Measurements from ENCODE around the gene ILF2. TPM values are rescaled to one million over a fixed set of nuclear protein-coding genes. Genes with fewer than 3 reads are reported as not detected.
A peak's percentile ranks its signal among the peaks of the same experiment; 100 is the strongest.

The ILF2 gene
- total RNA-seq, 1 donor from 2014 or later, result 85.4 TPM

GRCh38 chr1:153633161-153633753 is 37.5 kb downstream of the ILF2 start:
- H3K27me3 ChIP-seq, result no peaks in the 10 kb centered on the region
- TF ChIP-seq POLR2A (IDR thresholded peaks at IDR 0.05) (no peak), POLR2AphosphoS5 (IDR thresholded peaks at IDR 0.05; ENCODE audit: insufficient read depth in 1 of 2, low read depth in 1 of 2) (no peak)
- TF ChIP-seq, protein P1, sequence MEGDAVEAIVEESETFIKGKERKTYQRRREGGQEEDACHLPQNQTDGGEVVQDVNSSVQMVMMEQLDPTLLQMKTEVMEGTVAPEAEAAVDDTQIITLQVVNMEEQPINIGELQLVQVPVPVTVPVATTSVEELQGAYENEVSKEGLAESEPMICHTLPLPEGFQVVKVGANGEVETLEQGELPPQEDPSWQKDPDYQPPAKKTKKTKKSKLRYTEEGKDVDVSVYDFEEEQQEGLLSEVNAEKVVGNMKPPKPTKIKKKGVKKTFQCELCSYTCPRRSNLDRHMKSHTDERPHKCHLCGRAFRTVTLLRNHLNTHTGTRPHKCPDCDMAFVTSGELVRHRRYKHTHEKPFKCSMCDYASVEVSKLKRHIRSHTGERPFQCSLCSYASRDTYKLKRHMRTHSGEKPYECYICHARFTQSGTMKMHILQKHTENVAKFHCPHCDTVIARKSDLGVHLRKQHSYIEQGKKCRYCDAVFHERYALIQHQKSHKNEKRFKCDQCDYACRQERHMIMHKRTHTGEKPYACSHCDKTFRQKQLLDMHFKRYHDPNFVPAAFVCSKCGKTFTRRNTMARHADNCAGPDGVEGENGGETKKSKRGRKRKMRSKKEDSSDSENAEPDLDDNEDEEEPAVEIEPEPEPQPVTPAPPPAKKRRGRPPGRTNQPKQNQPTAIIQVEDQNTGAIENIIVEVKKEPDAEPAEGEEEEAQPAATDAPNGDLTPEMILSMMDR (IDR thresholded peaks at IDR 0.05), result peak in 1 of 3 experiments; percentile 11
- no peaks in the 10 kb centered on the region for H3K9me3 ChIP-seq
- H3K36me3 ChIP-seq, result peaks cover 0 to 22% of the 10 kb centered on the region in 2 donors
- intact Hi-C loops (cut with DNase I), result no loop called here
- H3K4me3 ChIP-seq, result peak overlapping the region; percentile 91 to 95
- DNase-seq (ENCODE audit: extremely low spot score in 2 of 2), result no peak
- H3K4me1 ChIP-seq, result peaks cover 46% of the 10 kb centered on the region
- H3K27ac ChIP-seq, result peak overlapping the region; percentile 100

GRCh38 chr1:153631047-153632022 is 39.5 kb downstream of the ILF2 start:
- H3K27me3 ChIP-seq, result no peaks in the 10 kb centered on the region
- H3K27ac ChIP-seq, result no peak overlapping the region
- H3K36me3 ChIP-seq, result peaks cover 0 to 4% of the 10 kb centered on the region in 2 donors
- H3K4me1 ChIP-seq, result peaks cover 48% of the 10 kb centered on the region
- H3K9me3 ChIP-seq, result no peaks in the 10 kb centered on the region
- no peak for DNase-seq (ENCODE audit: extremely low spot score in 2 of 2)
- intact Hi-C loops (cut with DNase I), result no loop called here
- no peak overlapping the region for H3K4me3 ChIP-seq
- TF ChIP-seq POLR2AphosphoS5 (IDR thresholded peaks at IDR 0.05; ENCODE audit: insufficient read depth in 1 of 2, low read depth in 1 of 2) (no peak), POLR2A (IDR thresholded peaks at IDR 0.05) (no peak)
- TF ChIP-seq, protein P1 (IDR thresholded peaks at IDR 0.05), result no peak

DNA sequence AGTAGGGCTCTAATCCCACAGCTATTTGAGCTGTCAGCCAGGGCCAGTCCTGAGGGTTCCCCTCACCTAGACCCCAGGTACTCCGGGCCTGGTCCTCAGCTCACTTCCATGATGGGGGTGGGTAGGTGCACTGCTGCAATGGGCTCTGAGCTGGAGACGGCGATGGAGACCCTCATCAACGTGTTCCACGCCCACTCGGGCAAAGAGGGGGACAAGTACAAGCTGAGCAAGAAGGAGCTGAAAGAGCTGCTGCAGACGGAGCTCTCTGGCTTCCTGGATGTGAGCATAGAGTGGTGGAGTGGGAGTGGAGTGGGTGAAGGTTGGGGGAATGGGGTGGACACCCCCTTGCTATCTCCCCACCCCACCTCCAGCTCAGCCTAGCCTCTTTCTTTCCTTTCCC is 40.4 kb downstream of the ILF2 start:
- DNase-seq (ENCODE audit: extremely low spot score in 2 of 2), result no peak
- intact Hi-C loops (cut with DNase I), result no loop called here
- peak overlapping the region; percentile 48 for H3K27ac ChIP-seq
- no peaks in the 10 kb centered on the region for H3K27me3 ChIP-seq
- no peak overlapping the region for H3K4me3 ChIP-seq
- H3K36me3 ChIP-seq, result no peaks in the 10 kb centered on the region
- TF ChIP-seq POLR2A (IDR thresholded peaks at IDR 0.05) (no peak), POLR2AphosphoS5 (IDR thresholded peaks at IDR 0.05; ENCODE audit: insufficient read depth in 1 of 2, low read depth in 1 of 2) (no peak)
- TF ChIP-seq, protein P1 (IDR thresholded peaks at IDR 0.05), result no peak
- peaks cover 47% of the 10 kb centered on the region for H3K4me1 ChIP-seq
- H3K9me3 ChIP-seq, result no peaks in the 10 kb centered on the region

GRCh38 chr1:153629971-153630370 is 40.8 kb downstream of the ILF2 start:
- Histone ChIP-seq H3K4me3 (no peak overlapping the region), H3K36me3 (no peaks in the 10 kb centered on the region), H3K4me1 (peaks cover 47% of the 10 kb centered on the region), H3K27ac (peak overlapping the region; percentile 48), H3K9me3 (no peaks in the 10 kb centered on the region), H3K27me3 (no peaks in the 10 kb centered on the region)
- TF ChIP-seq POLR2AphosphoS5 (IDR thresholded peaks at IDR 0.05; ENCODE audit: insufficient read depth in 1 of 2, low read depth in 1 of 2), result no peak
- TF ChIP-seq, protein P1 (IDR thresholded peaks at IDR 0.05), result no peak
- no peak for TF ChIP-seq POLR2A (IDR thresholded peaks at IDR 0.05)
- intact Hi-C loops (cut with DNase I), result loop anchor here (5.0 kb wide), 1 partner anchor 98 kb away; no protein-coding TSS in a partner anchor
- DNase-seq (ENCODE audit: extremely low spot score in 2 of 2), result no peak
